Dermis lymphatic vessel endothelial cell (primary cell): ENCODE measurements around the gene RGS10. TPM values are rescaled to one million over a fixed set of nuclear protein-coding genes. Genes with fewer than 3 reads are reported as not detected.

ENCODE experiments used
- total RNA-seq: library from RNA; depleted of rRNA; stranded (reverse); fragments of >200 nt; gene quantifications from 2 replicates; pipeline ENCODE4 v1.2.1, GENCODE V29; 2014

The RGS10 gene
- total RNA-seq: 0.54 and 2.1 TPM in 2 replicates

GRCh38 chr10:119542357-119542987, at the start of gene RGS10:
Gene RGS10 (minus strand): TSS chr10:119542719. CDS start chr10:119542638, 81 bp downstream.

Other genes starting within 250 kb of the RGS10 start
- 15.6 and 23.6 TPM in 2 replicates for gene TIAL1, start 54.2 kb upstream of the RGS10 start, total RNA-seq
- gene BAG3, start 108.7 kb upstream of the RGS10 start, total RNA-seq: 3.9 and 5.2 TPM in 2 replicates
- gene INPP5F, start 183.3 kb upstream of the RGS10 start, total RNA-seq: 6.1 and 15.6 TPM in 2 replicates